Measurements from ENCODE around the gene CCM2.
A peak's percentile ranks its signal among the peaks of the same experiment; 100 is the strongest.

The CCM2 gene

DNA sequence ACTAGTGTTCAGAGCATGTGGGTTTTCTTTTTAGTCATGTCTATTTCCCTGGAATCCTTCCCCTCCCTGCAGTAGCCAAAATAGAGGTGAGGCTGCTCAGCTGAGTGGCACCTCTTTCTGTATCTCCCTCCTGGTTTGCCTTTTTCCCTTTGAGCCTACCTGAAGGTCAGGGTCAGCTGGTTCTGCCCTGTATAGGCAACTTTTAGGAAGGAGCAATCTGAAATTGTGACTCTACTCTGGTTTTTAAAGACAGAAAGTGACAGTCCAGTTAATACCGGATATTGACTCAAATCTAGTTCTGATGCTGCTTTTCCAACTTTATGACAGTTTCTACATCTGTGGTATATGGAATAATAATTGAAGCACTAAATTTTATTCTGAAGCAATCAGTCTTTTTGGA is 26.0 kb downstream of the CCM2 start:
- TF ChIP-seq, protein P1, sequence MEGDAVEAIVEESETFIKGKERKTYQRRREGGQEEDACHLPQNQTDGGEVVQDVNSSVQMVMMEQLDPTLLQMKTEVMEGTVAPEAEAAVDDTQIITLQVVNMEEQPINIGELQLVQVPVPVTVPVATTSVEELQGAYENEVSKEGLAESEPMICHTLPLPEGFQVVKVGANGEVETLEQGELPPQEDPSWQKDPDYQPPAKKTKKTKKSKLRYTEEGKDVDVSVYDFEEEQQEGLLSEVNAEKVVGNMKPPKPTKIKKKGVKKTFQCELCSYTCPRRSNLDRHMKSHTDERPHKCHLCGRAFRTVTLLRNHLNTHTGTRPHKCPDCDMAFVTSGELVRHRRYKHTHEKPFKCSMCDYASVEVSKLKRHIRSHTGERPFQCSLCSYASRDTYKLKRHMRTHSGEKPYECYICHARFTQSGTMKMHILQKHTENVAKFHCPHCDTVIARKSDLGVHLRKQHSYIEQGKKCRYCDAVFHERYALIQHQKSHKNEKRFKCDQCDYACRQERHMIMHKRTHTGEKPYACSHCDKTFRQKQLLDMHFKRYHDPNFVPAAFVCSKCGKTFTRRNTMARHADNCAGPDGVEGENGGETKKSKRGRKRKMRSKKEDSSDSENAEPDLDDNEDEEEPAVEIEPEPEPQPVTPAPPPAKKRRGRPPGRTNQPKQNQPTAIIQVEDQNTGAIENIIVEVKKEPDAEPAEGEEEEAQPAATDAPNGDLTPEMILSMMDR (conservative IDR thresholded peaks at IDR 0.05; ENCODE audit: low read depth): no peak
- DNase-seq (ENCODE audit: low spot score): no peak
- POLR2A ChIA-PET (ENCODE audit: low non-redundant PET): interaction anchor here (0.6 kb wide), 1 partner anchor 14 kb away, joined by 6 read pairs; no protein-coding TSS in a partner anchor
- H3K27ac ChIP-seq: no peak overlapping the region
- CTCF ChIA-PET: no interaction called here

DNA sequence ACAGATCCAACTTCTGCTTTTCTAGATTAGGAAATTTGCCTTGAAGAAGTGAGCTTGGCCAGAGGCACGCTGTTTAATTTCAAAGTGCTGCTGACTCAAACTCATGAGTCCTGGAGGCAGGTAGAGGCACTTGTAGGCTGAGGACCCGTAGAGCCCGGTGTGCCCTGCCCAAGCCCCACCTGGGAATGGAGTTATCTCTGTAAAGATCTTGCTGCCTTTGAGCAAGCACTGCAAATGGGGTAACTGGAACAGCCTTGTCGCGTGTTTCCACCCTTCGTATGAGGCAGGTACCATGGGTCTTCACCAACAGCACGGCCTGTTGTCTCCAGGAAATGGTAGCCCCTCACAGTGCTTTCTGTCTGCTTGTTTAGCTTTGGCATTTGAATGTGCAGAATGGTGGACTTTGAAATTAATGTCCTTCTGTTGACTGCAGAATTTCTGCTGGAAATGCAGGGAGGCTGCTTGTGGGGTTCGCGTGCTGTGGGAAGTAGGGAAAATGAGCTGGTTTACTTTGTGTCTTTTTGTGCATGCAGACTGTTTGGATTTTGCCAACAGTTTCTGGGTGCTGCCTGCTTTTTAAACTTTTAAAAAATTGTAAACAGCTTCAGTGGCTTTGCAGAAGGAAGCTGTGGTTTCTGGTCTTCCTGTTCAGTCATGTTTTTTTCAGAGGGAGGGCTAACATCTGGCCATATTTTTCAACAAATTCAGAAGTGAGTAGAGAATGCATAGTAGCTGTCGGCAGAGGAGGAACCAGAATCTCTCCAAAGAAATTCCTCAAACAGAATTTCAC is 27.2 kb downstream of the CCM2 start:
- POLR2A ChIA-PET (ENCODE audit: low non-redundant PET): no interaction called here
- H3K27ac ChIP-seq: peak overlapping the region; percentile 76
- CTCF ChIA-PET: interaction anchor here (0.6 kb wide), 2 partner anchors 19 to 439 kb away, joined by 3 to 4 read pairs; no protein-coding TSS in a partner anchor

DNA sequence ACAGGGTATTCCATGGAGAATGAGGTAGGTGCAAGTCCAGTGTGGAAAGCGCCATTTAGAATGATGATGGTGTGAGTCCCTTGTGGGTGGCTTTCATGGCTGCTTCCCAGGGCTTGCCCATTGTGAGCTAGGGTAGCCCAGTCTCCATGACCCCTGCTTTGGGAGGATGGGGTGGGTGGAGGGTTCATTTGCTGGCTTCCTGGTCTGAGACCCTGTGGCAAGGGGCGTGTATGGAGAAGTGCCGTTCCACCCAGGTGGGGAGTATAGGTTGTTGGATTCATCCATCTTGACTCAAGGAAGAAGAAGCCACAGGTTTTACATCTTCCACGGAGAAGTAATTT is 27.7 kb downstream of the CCM2 start:
- POLR2A ChIA-PET (ENCODE audit: low non-redundant PET): no interaction called here
- CTCF ChIA-PET: interaction anchor here (0.6 kb wide), 2 partner anchors 20 to 440 kb away, joined by 3 to 4 read pairs; no protein-coding TSS in a partner anchor
- DNase-seq (ENCODE audit: low spot score): no peak
- peak overlapping the region; percentile 76 for H3K27ac ChIP-seq
- TF ChIP-seq, protein P1 (conservative IDR thresholded peaks at IDR 0.05; ENCODE audit: low read depth): no peak

More for the DNA sequence above, 27.2 kb downstream of the CCM2 start:
- TF ChIP-seq, protein P1 (conservative IDR thresholded peaks at IDR 0.05; ENCODE audit: low read depth): no peak
- DNase-seq (ENCODE audit: low spot score): no peak

DNA sequence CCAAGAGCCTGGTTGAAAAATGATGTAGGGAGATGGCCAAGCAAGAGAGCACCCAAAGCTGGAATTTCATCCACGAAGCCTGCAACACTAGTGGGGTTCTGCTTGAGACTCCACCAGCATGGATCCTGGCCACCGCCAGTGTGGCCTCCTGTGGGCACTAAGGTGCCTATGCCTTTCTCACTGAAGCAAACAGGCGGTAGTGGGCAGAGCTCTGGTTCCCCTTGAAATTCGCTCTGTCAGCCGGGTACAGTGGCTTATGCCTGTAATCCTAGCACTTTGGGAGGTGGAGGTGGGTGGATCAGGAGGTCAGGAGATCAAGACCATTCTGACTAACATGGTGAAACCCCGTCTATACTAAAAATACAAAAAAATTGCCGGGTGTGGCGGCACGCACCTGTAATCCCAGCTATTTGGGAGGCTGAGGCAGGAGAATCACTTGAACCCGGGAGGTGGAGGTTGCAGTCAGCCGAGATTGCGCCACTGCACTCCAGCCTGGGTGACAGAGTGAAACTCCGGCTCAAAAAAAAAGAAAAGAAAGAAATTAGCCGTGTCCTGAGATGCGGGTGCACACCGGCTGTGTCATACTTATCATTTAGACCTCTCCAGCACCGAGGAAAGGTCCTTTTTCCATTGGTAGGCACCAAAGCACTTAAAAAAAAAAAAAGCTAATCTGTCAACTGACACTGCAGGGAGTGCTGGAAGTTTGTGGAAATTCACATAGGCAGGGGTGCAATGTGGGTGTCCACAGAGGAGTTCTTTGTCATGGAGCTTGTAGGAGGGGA is 28.3 kb downstream of the CCM2 start:
- TF ChIP-seq, protein P1 (conservative IDR thresholded peaks at IDR 0.05; ENCODE audit: low read depth): no peak
- H3K27ac ChIP-seq: peak overlapping the region; percentile 76
- DNase-seq (ENCODE audit: low spot score): no peak
- ChIA-PET CTCF (interaction anchor here (0.6 kb wide), 1 partner anchor 38 kb away, joined by 3 read pairs; no protein-coding TSS in a partner anchor), POLR2A (ENCODE audit: low non-redundant PET) (no interaction called here)

DNA sequence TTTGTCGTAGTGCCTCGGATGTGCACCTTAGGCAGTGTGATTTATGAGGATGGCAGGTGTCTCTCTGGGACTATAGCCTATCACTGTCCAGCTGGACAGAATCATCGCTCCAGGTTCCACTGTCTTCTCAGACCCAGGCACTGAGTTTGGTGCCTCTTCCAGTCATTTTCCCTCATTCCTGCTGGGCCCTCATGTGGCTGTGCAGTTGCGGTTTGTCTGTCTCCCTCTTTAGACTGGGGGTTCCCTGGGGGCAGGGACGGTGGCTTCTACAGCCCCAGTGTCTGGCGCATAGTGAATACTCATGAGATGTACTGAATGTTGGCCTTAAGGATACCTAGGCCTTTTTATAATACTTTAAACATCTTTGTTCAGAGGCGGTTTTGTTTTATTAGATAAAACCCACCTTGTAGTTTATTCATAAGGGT is 28.9 kb downstream of the CCM2 start:
- peak overlapping the region; percentile 76; the same call in 1 of the 2 replicates for H3K27ac ChIP-seq
- no peak for DNase-seq (ENCODE audit: low spot score)
- POLR2A ChIA-PET (ENCODE audit: low non-redundant PET): interaction anchor here (0.6 kb wide), 1 partner anchor 31 kb away, joined by 4 read pairs; no protein-coding TSS in a partner anchor
- CTCF ChIA-PET: interaction anchor here (0.6 kb wide), 1 partner anchor 39 kb away, joined by 3 read pairs; no protein-coding TSS in a partner anchor
- TF ChIP-seq, protein P1 (conservative IDR thresholded peaks at IDR 0.05; ENCODE audit: low read depth): no peak

DNA sequence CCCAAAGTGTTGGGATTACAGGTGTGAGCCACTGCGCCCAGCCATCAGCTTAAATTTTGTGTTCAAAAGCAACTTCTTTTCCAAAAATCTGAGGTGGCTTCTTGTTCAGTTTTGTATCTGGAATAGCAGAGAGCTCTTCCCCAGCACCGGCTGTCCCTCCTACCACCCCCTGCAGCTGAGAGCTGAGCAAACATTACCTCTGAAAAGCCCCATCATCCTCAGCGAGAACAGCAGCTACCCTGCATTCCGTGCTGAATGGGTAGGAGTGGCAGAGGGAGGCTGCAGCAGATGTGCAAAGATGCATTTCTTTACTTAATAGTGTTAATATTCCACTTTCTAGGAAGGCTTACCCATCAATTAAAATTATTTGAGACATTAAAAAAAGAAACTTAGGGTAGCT is 31.8 kb downstream of the CCM2 start:
- peak overlapping the region; percentile 93 for H3K27ac ChIP-seq
- DNase-seq (ENCODE audit: low spot score): no peak
- TF ChIP-seq, protein P1 (conservative IDR thresholded peaks at IDR 0.05; ENCODE audit: low read depth): no peak
- POLR2A ChIA-PET (ENCODE audit: low non-redundant PET): no interaction called here
- CTCF ChIA-PET: interaction anchor here (0.6 kb wide), 1 partner anchor 80 kb away, joined by 3 read pairs; the partner anchor contains the start of gene TBRG4
